OCI-LY3 (cell line): ENCODE results near the gene RPH3AL.

ENCODE experiments used
- CTCF ChIP-seq: fragments of 200-600, 300-600 bp; sonication (generic); IDR thresholded peaks from 2 replicates; pipeline ENCODE4 v1.5.1; 2014; ENCODE audit warnings: antibody characterized with exemption, low read length, low read depth
- EZH2phosphoT487 ChIP-seq: fragments of 200-600 bp; shearing (Covaris generic); IDR thresholded peaks from 2 replicates; pipeline ENCODE4 v1.6.1; 2018; ENCODE audit warnings: antibody characterized with exemption, mixed run types, low read depth

GRCh38 chr17:327971-328370 lies 24.6 kb downstream of the RPH3AL start:
- TF ChIP-seq CTCF (no peak), EZH2phosphoT487 (no peak)
